ENCODE results near the gene KICS2.
A peak's percentile ranks its signal among the peaks of the same experiment; 100 is the strongest.
"Not testable (repeated sequence)": the region's sequence is repeated elsewhere in the genome, so short reads cannot be mapped to it uniquely, and the experiment has no call there.

Gene KICS2

GRCh38 chr12:64212119-64212746 lies 9.9 kb downstream of the KICS2 start:
- no peak for DNase-seq

- no peak for DNase-seq
Observed at GRCh38 chr12:64207453-64207852, 14.6 kb downstream of the KICS2 start.

- no peak for DNase-seq
Observed at GRCh38 chr12:64205542-64205941, 16.6 kb downstream of the KICS2 start.

GRCh38 chr12:64203775-64204174 lies 18.3 kb downstream of the KICS2 start:
- no peak for DNase-seq

- DNase-seq: no peak
Observed at GRCh38 chr12:64203036-64203435, 19.1 kb downstream of the KICS2 start.

- not testable (repeated sequence) for DNase-seq
Observed at GRCh38 chr12:64195841-64196240, 26.3 kb downstream of the KICS2 start.

GRCh38 chr12:64194333-64195149 lies 27.6 kb downstream of the KICS2 start:
- no peak for DNase-seq

GRCh38 chr12:64193931-64194330 lies 28.2 kb downstream of the KICS2 start:
- DNase-seq: no peak

- no peak for DNase-seq
Observed at GRCh38 chr12:64192644-64193444, 29.3 kb downstream of the KICS2 start.

GRCh38 chr12:64190140-64190539 lies 32.0 kb downstream of the KICS2 start:
- no peak for DNase-seq

- DNase-seq: no peak
Observed at GRCh38 chr12:64189530-64189929, 32.6 kb downstream of the KICS2 start.

GRCh38 chr12:64187794-64188193 lies 34.3 kb downstream of the KICS2 start:
- DNase-seq: no peak

GRCh38 chr12:64187370-64187769 lies 34.7 kb downstream of the KICS2 start:
- no peak for DNase-seq

- DNase-seq: no peak
Observed at GRCh38 chr12:64186789-64187188, 35.3 kb downstream of the KICS2 start.

GRCh38 chr12:64184216-64184615 lies 37.9 kb downstream of the KICS2 start:
- DNase-seq: no peak

GRCh38 chr12:64181430-64182291 lies 40.4 kb downstream of the KICS2 start:
- peak; percentile 42 for DNase-seq

- no peak for DNase-seq
Observed at GRCh38 chr12:64180951-64181350, 41.1 kb downstream of the KICS2 start.

GRCh38 chr12:64178122-64178521 lies 44.0 kb downstream of the KICS2 start:
- no peak for DNase-seq

GRCh38 chr12:64177001-64177400 lies 45.1 kb downstream of the KICS2 start:
- no peak for DNase-seq

GRCh38 chr12:64175254-64175945 lies 46.7 kb downstream of the KICS2 start:
- DNase-seq: no peak

- no peak for DNase-seq
Observed at GRCh38 chr12:64173456-64173855, 48.6 kb downstream of the KICS2 start.

All from NCI-H748 treated with DMSO at 0.1 percent for 48 hours (cell line).